GM23338 (cell line): ENCODE measurements around the gene HPS6. TPM values are rescaled to one million over a fixed set of nuclear protein-coding genes. Genes with fewer than 3 reads are reported as not detected.

Source experiments
- ATAC-seq: fragments of 200-7000 bp; cut with Tn5 transposase; 3 replicates; pipeline ENCODE4 v1.9.1; 2020
- DNase-seq: peaks from one replicate; pipeline ENCODE4 v3.0.0-alpha.2; 2015; ENCODE audit warnings: low spot score
- H2AFZ ChIP-seq: fragments of 200-600 bp; sonication (generic); 2 replicates; pipeline ENCODE4 v1.8.0; 2016; ENCODE audit warnings: antibody characterized with exemption, mild to moderate bottlenecking, moderate library complexity
- H3F3A ChIP-seq: fragments of 200-600 bp; sonication (generic); replicated peaks from 2 replicates; pipeline ENCODE4 v1.8.0; 2017; ENCODE audit warnings: antibody characterized with exemption, mixed run types, low read depth
- H3K27ac ChIP-seq: fragments of 200-600 bp; sonication (generic); 2 replicates; pipeline ENCODE4 v1.6.1; 2016; ENCODE audit warnings: low read depth
- H3K27me3 ChIP-seq: fragments of 200-600 bp; sonication (generic); 2 replicates; pipeline ENCODE4 v1.8.0; 2016; ENCODE audit warnings: mild to moderate bottlenecking, mixed run types, moderate library complexity; ENCODE audit not compliant: insufficient read depth
- H3K36me3 ChIP-seq: fragments of 200-600 bp; sonication (generic); 2 replicates; pipeline ENCODE4 v1.8.0; 2016; ENCODE audit warnings: mild to moderate bottlenecking; ENCODE audit not compliant: insufficient read depth
- H3K4me1 ChIP-seq: fragments of 200-600 bp; sonication (generic); 2 replicates; pipeline ENCODE4 v1.8.0; 2016; ENCODE audit warnings: mild to moderate bottlenecking, moderate library complexity; ENCODE audit not compliant: insufficient read depth
- H3K4me2 ChIP-seq: fragments of 200-600 bp; sonication (generic); 2 replicates; pipeline ENCODE4 v1.7.1; 2017; ENCODE audit warnings: mixed run types
- H3K4me3 ChIP-seq: fragments of 200-600 bp; sonication (generic); 2 replicates; pipeline ENCODE4 v1.6.1; 2016; ENCODE audit warnings: mixed run types
- H3K79me2 ChIP-seq: fragments of 200-600 bp; sonication (generic); replicated peaks from 2 replicates; pipeline ENCODE4 v1.8.0; 2017; ENCODE audit warnings: mild to moderate bottlenecking; ENCODE audit not compliant: insufficient read depth
- H3K9me2 ChIP-seq: fragments of 200-600 bp; sonication (generic); 2 replicates; pipeline ENCODE4 v1.8.0; 2017; ENCODE audit not compliant: insufficient read depth
- H4K20me1 ChIP-seq: fragments of 200-600 bp; sonication (generic); replicated peaks from 2 replicates; pipeline ENCODE4 v1.8.0; 2017; ENCODE audit warnings: mild to moderate bottlenecking; ENCODE audit not compliant: insufficient read depth
- H3K27ac Mint-ChIP-seq: 2 replicates; pipeline ENCODE4 v1.8.0; 2020; ENCODE audit warnings: inconsistent platforms, mild to moderate bottlenecking, moderate library complexity, mixed read lengths
- H3K27me3 Mint-ChIP-seq: 3 replicates; pipeline ENCODE4 v1.8.0; 2022; ENCODE audit warnings: low read depth, mild to moderate bottlenecking, moderate library complexity, mixed read lengths, inconsistent platforms; ENCODE audit not compliant: insufficient read depth, poor library complexity
- H3K36me3 Mint-ChIP-seq: 3 replicates; pipeline ENCODE4 v1.8.0; 2021; ENCODE audit warnings: low read depth, mild to moderate bottlenecking, inconsistent platforms, moderate library complexity, mixed read lengths
- H3K4me1 Mint-ChIP-seq: 3 replicates; pipeline ENCODE4 v1.8.0; 2020; ENCODE audit warnings: mild to moderate bottlenecking, inconsistent platforms, mixed read lengths
- H3K4me3 Mint-ChIP-seq: 3 replicates; pipeline ENCODE4 v1.8.0; 2021; ENCODE audit warnings: moderate library complexity, mild to moderate bottlenecking, inconsistent platforms, mixed read lengths
- H3K9me3 Mint-ChIP-seq: 3 replicates; pipeline ENCODE4 v1.8.0; 2020; ENCODE audit warnings: moderate library complexity, mild to moderate bottlenecking, inconsistent platforms, mixed read lengths
- CREB1 ChIP-seq: fragments of 250-450 bp; sonication (Bioruptor Pico); IDR thresholded peaks from 2 replicates; pipeline ENCODE4 v1.5.0; 2020; ENCODE audit warnings: low read depth, mild to moderate bottlenecking, moderate library complexity
- ETS1 ChIP-seq: IDR thresholded peaks from 2 replicates; pipeline ENCODE4 v1.6.1; 2016; ENCODE audit warnings: antibody characterized with exemption
- EZH2 ChIP-seq: fragments of 200-600 bp; sonication (generic); IDR thresholded peaks from one replicate; pipeline ENCODE4 v1.8.0; 2017; ENCODE audit warnings: antibody characterized with exemption, mild to moderate bottlenecking, low read depth; ENCODE audit not compliant: unreplicated experiment
- EZH2phosphoT487 ChIP-seq: fragments of 200-600 bp; sonication (generic); IDR thresholded peaks from one replicate; pipeline ENCODE4 v1.8.1; 2018; ENCODE audit warnings: antibody characterized with exemption; ENCODE audit not compliant: unreplicated experiment
- JUNB ChIP-seq: IDR thresholded peaks from one replicate; pipeline ENCODE4 v1.6.1; 2016; ENCODE audit warnings: antibody characterized with exemption; ENCODE audit not compliant: unreplicated experiment
- NANOG ChIP-seq: IDR thresholded peaks from 2 replicates; pipeline ENCODE4 v1.6.1; 2016; ENCODE audit warnings: antibody characterized with exemption, borderline replicate concordance
- POLR2AphosphoS5 ChIP-seq: IDR thresholded peaks from 2 replicates; pipeline ENCODE4 v1.6.1; 2016; ENCODE audit warnings: antibody characterized with exemption, low read depth
- REST ChIP-seq: IDR thresholded peaks from one replicate; pipeline ENCODE4 v1.6.1; 2018; ENCODE audit warnings: antibody characterized with exemption; ENCODE audit not compliant: unreplicated experiment
- STAT1 ChIP-seq: IDR thresholded peaks from one replicate; pipeline ENCODE4 v1.6.1; 2016; ENCODE audit warnings: antibody characterized with exemption; ENCODE audit not compliant: unreplicated experiment
- ZNF114 ChIP-seq: fragments of 250-450 bp; sonication (Bioruptor Pico); IDR thresholded peaks from 2 replicates; pipeline ENCODE4 v1.5.0; 2020; ENCODE audit warnings: mild to moderate bottlenecking, moderate library complexity
- ZNF331 ChIP-seq: fragments of 250-450 bp; sonication (Bioruptor Pico); IDR thresholded peaks from 2 replicates; pipeline ENCODE4 v1.5.0; 2020; ENCODE audit warnings: low read depth, mild to moderate bottlenecking, moderate library complexity
- ZNF462 ChIP-seq: fragments of 250-450 bp; sonication (Bioruptor Pico); IDR thresholded peaks from 2 replicates; pipeline ENCODE4 v1.5.0; 2020; ENCODE audit warnings: mild to moderate bottlenecking, moderate library complexity
- polyA plus RNA-seq: library from polyadenylated mRNA; unstranded; fragments of >200 nt; fragmentation: Nextera tagmentation; extraction: Ambion mirVana; gene quantifications from 2 replicates; pipeline ENCODE4 v1.2.1, GENCODE V29; 2016
- total RNA-seq: library from RNA; depleted of rRNA; stranded (reverse); fragments of >200 nt; shearing (Covaris generic); gene quantifications from 2 replicates; pipeline ENCODE4 v1.2.3, GENCODE V29; 2014

The HPS6 gene
- total and polyA plus RNA-seq, 2 experiments from 2014 or later = 4.2 to 28.7 TPM

- TF ChIP-seq ZNF331 = no peak
- TF ChIP-seq EZH2 = no peak
- TF ChIP-seq EZH2phosphoT487 = no peak
- TF ChIP-seq CREB1 = no peak
- no peak for TF ChIP-seq REST
- TF ChIP-seq JUNB = no peak
Measured at GRCh38 chr10:102045292-102045691, 19.9 kb upstream of the HPS6 start (continued).

- Mint-ChIP-seq H3K36me3 (no peaks in the 10 kb centered on the region), H3K27ac (no peak overlapping the region; the same call in 1 of the 2 replicates), H3K4me3 (no peak overlapping the region), H3K9me3 (no peaks in the 10 kb centered on the region), H3K27me3 (peaks cover 1% of the 10 kb centered on the region), H3K4me1 (peaks cover 9% of the 10 kb centered on the region; the same call in 2 of the 3 replicates)
- Histone ChIP-seq H4K20me1 (peaks cover 10% of the 10 kb centered on the region; the same call in 1 of the 2 replicates), H2AFZ (no peak overlapping the region), H3K9me2 (no peaks in the 10 kb centered on the region), H3K4me3 (no peak overlapping the region), H3K4me2 (no peak overlapping the region), H3K27ac (no peak overlapping the region), H3K4me1 (no peaks in the 10 kb centered on the region), H3F3A (no peaks in the 10 kb centered on the region), H3K27me3 (no peaks in the 10 kb centered on the region), H3K79me2 (peaks cover 84% of the 10 kb centered on the region), H3K36me3 (no peaks in the 10 kb centered on the region)
- DNase-seq = no peak
- no peak for ATAC-seq
- TF ChIP-seq NANOG (no peak), CREB1 (no peak), POLR2AphosphoS5 (no peak), REST (no peak), ETS1 (no peak), ZNF114 (CRISPR knock-in tag) (no peak), ZNF331 (no peak), STAT1 (no peak), ZNF462 (CRISPR knock-in tag) (no peak)
Measured at GRCh38 chr10:102046095-102046494, 19.1 kb upstream of the HPS6 start.
